SH-SY5Y (cell line): ENCODE results near the gene REX1BD.

Experiments
- GATA2 ChIP-seq: IDR thresholded peaks from 2 replicates; pipeline ENCODE4 v1.6.1; 2011; ENCODE audit warnings: mild to moderate bottlenecking, low read depth, low read length
- GATA3 ChIP-seq: IDR thresholded peaks from 2 replicates; pipeline ENCODE4 v1.6.1; 2011; ENCODE audit warnings: low read depth, mild to moderate bottlenecking, low read length, moderate library complexity

The REX1BD gene

DNA sequence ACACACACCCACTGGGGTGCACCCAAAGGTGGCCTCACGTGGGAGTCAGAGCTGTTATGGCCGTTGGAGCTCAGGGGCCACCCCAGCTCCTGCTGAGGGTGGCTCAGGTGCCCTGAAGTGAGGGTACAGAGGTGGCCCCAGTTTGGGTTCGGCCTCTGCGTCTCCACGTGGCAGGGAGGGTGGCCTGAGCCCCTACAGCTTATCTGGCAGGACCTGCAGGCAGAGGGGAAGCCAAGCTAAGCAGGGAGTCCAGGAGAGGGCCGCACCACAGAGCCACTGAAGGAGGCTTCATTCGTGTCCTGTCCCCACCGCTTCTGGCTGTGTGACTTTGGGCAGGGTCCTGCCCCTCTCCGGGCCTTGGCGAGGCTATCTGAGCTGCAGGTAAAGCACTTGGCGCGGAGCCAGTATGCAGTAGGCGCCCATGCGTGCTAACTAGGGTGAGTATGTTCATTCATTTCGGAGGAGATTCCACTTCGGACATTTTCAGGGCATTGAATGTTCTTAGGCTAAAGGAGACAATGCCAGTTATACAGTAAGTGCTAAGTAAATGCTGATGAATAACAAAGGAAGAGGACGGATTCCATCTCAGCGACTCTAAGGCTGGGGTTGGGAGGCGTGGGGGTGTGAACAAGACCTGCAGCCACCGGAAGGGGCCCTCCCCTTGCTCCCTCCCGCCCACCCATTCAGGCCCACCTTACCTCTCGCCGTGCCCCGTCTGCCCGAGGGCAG, 4.9 kb downstream of the REX1BD start:
- TF ChIP-seq GATA2 = no peak
- no peak for TF ChIP-seq GATA3

- no peak for TF ChIP-seq GATA2
- TF ChIP-seq GATA3 = no peak
Observed at GRCh38 chr19:18594096-18594823, 5.7 kb downstream of the REX1BD start.

DNA sequence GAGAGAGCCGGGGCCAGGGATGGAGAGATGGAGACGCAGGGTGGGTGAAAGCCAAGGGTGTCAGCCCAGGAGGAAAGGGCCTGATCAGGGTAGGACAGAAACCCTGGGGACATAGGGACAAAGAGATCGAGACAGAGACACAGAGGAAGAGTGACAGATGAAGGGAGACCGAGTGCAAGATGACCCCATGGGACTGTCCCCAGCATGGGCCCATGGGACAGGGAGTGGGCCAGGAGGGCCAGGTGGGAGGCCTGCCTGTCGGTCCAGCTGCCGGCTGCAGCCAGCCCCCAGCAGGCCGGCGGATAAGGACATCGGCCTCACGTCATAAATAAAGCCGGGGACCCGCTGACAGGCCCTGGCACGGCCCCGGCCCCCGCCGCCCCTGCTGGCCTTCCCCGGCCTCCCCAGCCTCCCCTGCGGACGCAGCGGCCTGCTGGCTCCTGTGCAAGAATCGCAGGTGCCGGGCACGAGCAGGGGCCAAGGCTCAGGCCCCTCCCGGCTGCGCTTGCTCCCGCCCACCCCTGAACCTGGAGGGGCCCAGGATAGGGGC, 6.3 kb downstream of the REX1BD start:
- TF ChIP-seq GATA3 (no peak), GATA2 (no peak)

- TF ChIP-seq GATA3 = no peak
- TF ChIP-seq GATA2 = no peak
Observed at GRCh38 chr19:18595475-18595874, 6.9 kb downstream of the REX1BD start.

GRCh38 chr19:18596752-18597157, 8.2 kb downstream of the REX1BD start:
- TF ChIP-seq GATA3 = no peak
- TF ChIP-seq GATA2 = no peak

GRCh38 chr19:18597809-18598660, 9.4 kb downstream of the REX1BD start:
- TF ChIP-seq GATA2 (no peak), GATA3 (no peak)

GRCh38 chr19:18599485-18599884, 10.9 kb downstream of the REX1BD start:
- TF ChIP-seq GATA3 (no peak), GATA2 (no peak)

- TF ChIP-seq GATA3 = no peak
- TF ChIP-seq GATA2 = no peak
Observed at GRCh38 chr19:18601875-18602274, 13.3 kb downstream of the REX1BD start.

GRCh38 chr19:18603255-18603957, 14.8 kb downstream of the REX1BD start:
- no peak for TF ChIP-seq GATA2
- no peak for TF ChIP-seq GATA3

DNA sequence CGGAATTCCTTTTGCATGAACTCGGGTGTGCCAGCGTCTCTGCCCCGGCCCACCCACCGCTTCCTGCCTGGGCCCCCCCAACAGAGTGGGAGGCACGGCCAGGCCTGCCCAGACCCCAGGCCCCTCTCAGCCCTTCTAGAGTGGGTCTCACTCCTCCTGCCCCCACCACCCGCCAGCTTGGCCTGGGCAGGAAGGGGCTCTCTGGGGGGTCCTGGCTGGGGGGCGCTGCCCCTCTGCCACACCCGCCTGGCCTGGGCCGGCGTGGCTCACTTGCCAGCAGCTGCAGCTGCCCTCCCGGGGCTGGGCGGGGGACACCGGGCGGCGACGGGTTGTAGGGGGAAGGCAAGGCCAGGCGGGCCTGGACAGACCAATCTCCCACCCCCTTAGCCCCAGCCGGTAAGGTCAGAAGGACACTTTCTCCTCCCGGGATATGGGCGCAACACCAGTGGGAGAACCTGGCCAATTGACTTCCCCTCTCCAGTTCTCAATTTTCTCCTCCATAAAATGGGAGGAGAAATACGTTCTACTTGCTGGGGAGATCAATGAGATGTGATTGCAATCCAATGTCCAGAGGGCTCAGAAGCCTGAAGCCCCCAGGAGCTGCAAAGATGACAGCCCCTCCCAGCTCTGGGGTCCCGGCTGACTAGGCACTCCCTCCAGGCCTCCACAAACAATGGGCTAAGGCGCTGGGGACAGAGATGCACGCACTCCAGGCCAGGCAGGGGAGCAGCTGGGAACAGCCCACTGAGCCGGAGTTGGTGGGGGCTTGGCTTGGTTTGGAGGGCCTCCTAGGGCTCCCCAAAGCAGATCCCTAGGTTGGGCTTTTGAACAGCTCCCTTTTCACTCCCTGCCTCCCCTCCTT, 15.6 kb downstream of the REX1BD start:
- no peak for TF ChIP-seq GATA3
- TF ChIP-seq GATA2 = no peak

GRCh38 chr19:18604820-18605159, 16.2 kb downstream of the REX1BD start:
- no peak for TF ChIP-seq GATA2

DNA sequence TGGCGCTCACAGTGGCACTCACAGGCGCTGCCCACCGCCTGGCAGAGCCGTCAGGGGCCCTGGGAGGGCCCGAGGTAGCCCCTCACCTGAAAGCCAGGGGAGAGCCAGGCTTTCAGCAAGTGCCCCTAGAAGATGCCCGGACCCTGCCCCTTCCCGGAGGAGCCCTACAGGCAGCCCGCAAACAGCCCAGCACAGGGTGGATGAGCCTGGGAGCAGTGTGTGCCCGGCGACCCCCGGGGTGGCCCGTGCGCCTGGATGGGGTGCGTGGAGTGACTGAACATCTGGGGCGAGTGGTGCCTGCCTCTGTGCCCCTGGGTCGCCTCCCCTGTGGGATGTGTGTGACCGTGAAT, 16.6 kb downstream of the REX1BD start:
- TF ChIP-seq GATA2 = no peak
- no peak for TF ChIP-seq GATA3

DNA sequence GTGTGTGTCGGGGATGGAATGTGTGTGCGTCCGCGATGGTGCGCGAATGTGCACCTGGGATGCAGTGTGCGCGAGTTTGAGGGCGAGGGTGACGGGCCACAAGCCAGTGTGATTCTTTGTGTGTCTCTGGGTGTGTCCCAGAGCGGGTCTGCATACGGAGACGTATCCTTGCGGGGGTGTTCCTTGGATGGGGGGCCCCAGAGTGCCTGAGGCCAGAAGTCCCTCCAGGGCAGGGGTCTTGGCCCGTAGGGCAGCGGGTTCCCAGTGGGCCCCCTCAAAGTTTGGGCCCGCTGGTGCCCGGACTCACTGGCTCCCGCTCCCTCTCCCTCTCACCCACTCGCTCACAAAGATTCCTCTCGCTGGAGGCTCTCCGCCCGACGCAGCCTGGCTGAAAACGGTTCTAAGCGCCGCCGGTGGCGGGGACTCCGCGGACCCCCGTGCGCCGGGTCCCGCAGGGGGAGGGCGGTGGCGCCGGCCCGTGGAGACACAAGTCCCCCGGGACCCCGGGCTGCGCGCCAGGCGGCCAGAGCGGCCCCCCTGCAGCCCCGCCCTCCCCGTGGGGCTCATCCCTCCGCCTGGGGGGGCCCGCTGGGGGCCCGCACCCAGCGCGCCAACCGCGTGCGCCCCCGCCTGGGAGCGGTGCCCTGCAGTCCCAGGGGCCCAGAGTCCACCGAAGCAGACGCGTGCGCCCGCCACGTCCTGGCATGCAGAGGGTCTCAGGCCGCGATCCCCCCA, 17.1 kb downstream of the REX1BD start:
- TF ChIP-seq GATA2 = no peak
- TF ChIP-seq GATA3 = no peak
